HEK293 (cell line): Measurements from ENCODE around the gene C12orf57.

Experiments
- CTCF ChIA-PET: fragments of 350-600 bp; formaldehyde crosslinking; extraction: SDS; loops from one replicate; lab custom pipeline; 2021; ENCODE audit warnings: antibody characterized with exemption; lab: Yijun Ruan, JAX
- POLR2A ChIA-PET: fragments of 300-600 bp; formaldehyde crosslinking; extraction: SDS; loops from one replicate; lab custom pipeline; 2020; ENCODE audit warnings: antibody characterized with exemption, inconsistent platforms; lab: Yijun Ruan, JAX
- H3K27ac ChIP-seq: fragments of 200-500 bp; sonication (Bioruptor generic); 2 replicates; pipeline ENCODE4 v1.5.1; 2014; ENCODE audit warnings: low read depth, low read length, control low read depth, inconsistent platforms; ENCODE audit errors: extremely low read depth
- H3K36me3 ChIP-seq, 2 experiments: fragments of 200-500 bp in 1 of 2; sonication (Bioruptor generic) in 1 of 2; 1 replicate in 1 of 2; 2 replicates in 1 of 2; pipeline ENCODE4 v1.5.1; 2014 to 2017; ENCODE audit warnings: inconsistent platforms in 2 of 2, low read length in 2 of 2; ENCODE audit not compliant: control insufficient read depth in 2 of 2, insufficient read depth in 1 of 2
- H3K4me1 ChIP-seq: fragments of 200-500 bp; sonication (Bioruptor generic); 2 replicates; pipeline ENCODE4 v1.5.1; 2014; ENCODE audit warnings: mild to moderate bottlenecking, low read length, inconsistent platforms; ENCODE audit not compliant: control insufficient read depth, insufficient read depth
- H3K4me3 ChIP-seq: 2 replicates; pipeline ENCODE4 v1.5.1; 2011; ENCODE audit warnings: low read depth, mild to moderate bottlenecking, control low read depth, low read length, moderate library complexity
- H3K9me3 ChIP-seq: fragments of 200-500 bp; sonication (Bioruptor generic); 2 replicates; pipeline ENCODE4 v1.5.1; 2014; ENCODE audit warnings: low read depth, low read length, inconsistent platforms; ENCODE audit not compliant: control insufficient read depth, insufficient read depth
- FEZF1 ChIP-seq: fragments of 450-650 bp; formaldehyde crosslinking; IDR thresholded peaks from 2 replicates; pipeline ENCODE4 v1.5.1; 2016; ENCODE audit warnings: missing biosample characterization, missing genetic modification characterization
- GLI4 ChIP-seq: fragments of 450-650 bp; formaldehyde crosslinking; IDR thresholded peaks from 2 replicates; pipeline ENCODE4 v1.5.1; 2016; ENCODE audit warnings: missing biosample characterization, missing genetic modification characterization
- KLF16 ChIP-seq: fragments of 450-650 bp; formaldehyde crosslinking; IDR thresholded peaks from 2 replicates; pipeline ENCODE4 v1.5.1; 2017; ENCODE audit warnings: missing biosample characterization, missing genetic modification characterization
- KLF17 ChIP-seq: fragments of 450-650 bp; formaldehyde crosslinking; IDR thresholded peaks from 2 replicates; pipeline ENCODE4 v1.5.1; 2016; ENCODE audit warnings: missing biosample characterization, missing genetic modification characterization
- PRDM1 ChIP-seq: fragments of 450-650 bp; formaldehyde crosslinking; IDR thresholded peaks from 2 replicates; pipeline ENCODE4; 2016; ENCODE audit warnings: missing biosample characterization, missing genetic modification characterization
- SP2 ChIP-seq: fragments of 450-650 bp; formaldehyde crosslinking; IDR thresholded peaks from 2 replicates; pipeline ENCODE4 v1.5.1; 2016; ENCODE audit warnings: missing biosample characterization, missing genetic modification characterization
- SP3 ChIP-seq: fragments of 450-650 bp; formaldehyde crosslinking; IDR thresholded peaks from 2 replicates; pipeline ENCODE4 v1.5.1; 2016; ENCODE audit warnings: missing biosample characterization, missing genetic modification characterization
- SP7 ChIP-seq: fragments of 450-650 bp; formaldehyde crosslinking; IDR thresholded peaks from 2 replicates; pipeline ENCODE4 v1.5.1; 2016; ENCODE audit warnings: missing biosample characterization, missing genetic modification characterization
- WT1 ChIP-seq: fragments of 450-650 bp; formaldehyde crosslinking; IDR thresholded peaks from 2 replicates; pipeline ENCODE4 v1.5.1; 2016; ENCODE audit warnings: missing biosample characterization, missing genetic modification characterization
- YY1 ChIP-seq: fragments of 450-650 bp; formaldehyde crosslinking; IDR thresholded peaks from 2 replicates; pipeline ENCODE4 v1.5.1; 2018; ENCODE audit warnings: missing biosample characterization, missing genetic modification characterization
- ZBTB26 ChIP-seq: fragments of 450-650 bp; formaldehyde crosslinking; optimal IDR thresholded peaks from 2 replicates; pipeline ENCODE3; 2016; ENCODE audit warnings: missing biosample characterization, mild to moderate bottlenecking, missing genetic modification characterization
- ZEB2 ChIP-seq: fragments of 450-650 bp; formaldehyde crosslinking; IDR thresholded peaks from 2 replicates; pipeline ENCODE4 v1.5.1; 2016; ENCODE audit warnings: missing biosample characterization, missing genetic modification characterization
- ZIC2 ChIP-seq: fragments of 450-650 bp; formaldehyde crosslinking; IDR thresholded peaks from 2 replicates; pipeline ENCODE4 v1.5.1; 2016; ENCODE audit warnings: missing biosample characterization, missing genetic modification characterization
- ZNF10 ChIP-seq: fragments of 450-650 bp; formaldehyde crosslinking; IDR thresholded peaks from 2 replicates; pipeline ENCODE4 v1.5.1; 2017; ENCODE audit warnings: missing biosample characterization, missing genetic modification characterization
- ZNF140 ChIP-seq: fragments of 450-650 bp; formaldehyde crosslinking; IDR thresholded peaks from 2 replicates; pipeline ENCODE4 v1.5.1; 2016; ENCODE audit warnings: missing biosample characterization, missing genetic modification characterization
- ZNF169 ChIP-seq: fragments of 450-650 bp; formaldehyde crosslinking; IDR thresholded peaks from 2 replicates; pipeline ENCODE4 v1.5.1; 2016; ENCODE audit warnings: missing biosample characterization, missing genetic modification characterization
- ZNF174 ChIP-seq: fragments of 450-650 bp; formaldehyde crosslinking; IDR thresholded peaks from 2 replicates; pipeline ENCODE4 v1.5.0; 2017; ENCODE audit warnings: missing biosample characterization, mild to moderate bottlenecking, missing genetic modification characterization
- ZNF391 ChIP-seq: fragments of 450-650 bp; formaldehyde crosslinking; IDR thresholded peaks from 2 replicates; pipeline ENCODE4 v1.5.1; 2016; ENCODE audit warnings: low read depth, missing biosample characterization, missing genetic modification characterization, borderline replicate concordance
- ZNF394 ChIP-seq: fragments of 450-650 bp; formaldehyde crosslinking; IDR thresholded peaks from 2 replicates; pipeline ENCODE4 v1.5.1; 2016; ENCODE audit warnings: missing biosample characterization, missing genetic modification characterization, mild to moderate bottlenecking, moderate library complexity, borderline replicate concordance
- ZNF416 ChIP-seq: fragments of 450-650 bp; formaldehyde crosslinking; IDR thresholded peaks from 2 replicates; pipeline ENCODE4 v1.5.1; 2016; ENCODE audit warnings: missing biosample characterization, missing genetic modification characterization
- ZNF561 ChIP-seq: fragments of 450-650 bp; IDR thresholded peaks from 2 replicates; pipeline ENCODE4 v1.5.1; 2018; ENCODE audit warnings: missing biosample characterization, missing genetic modification characterization, borderline replicate concordance
- ZNF596 ChIP-seq: fragments of 450-650 bp; IDR thresholded peaks from 2 replicates; pipeline ENCODE4 v1.5.0; 2018; ENCODE audit warnings: missing biosample characterization, mild to moderate bottlenecking, missing genetic modification characterization, moderate library complexity
- ZNF600 ChIP-seq: fragments of 450-650 bp; formaldehyde crosslinking; IDR thresholded peaks from 2 replicates; pipeline ENCODE4 v1.5.1; 2016; ENCODE audit warnings: missing biosample characterization, missing genetic modification characterization
- ZNF610 ChIP-seq: fragments of 450-650 bp; formaldehyde crosslinking; IDR thresholded peaks from 2 replicates; pipeline ENCODE4 v1.5.1; 2016; ENCODE audit warnings: missing biosample characterization, missing genetic modification characterization, borderline replicate concordance
- ZNF621 ChIP-seq: fragments of 450-650 bp; formaldehyde crosslinking; IDR thresholded peaks from 2 replicates; pipeline ENCODE4 v1.5.1; 2017; ENCODE audit warnings: missing biosample characterization, missing genetic modification characterization
- ZNF629 ChIP-seq: fragments of 450-650 bp; formaldehyde crosslinking; IDR thresholded peaks from 2 replicates; pipeline ENCODE4 v1.5.1; 2017; ENCODE audit warnings: missing biosample characterization, missing genetic modification characterization
- ZNF660 ChIP-seq: fragments of 450-650 bp; IDR thresholded peaks from 2 replicates; pipeline ENCODE4 v1.5.1; 2018; ENCODE audit warnings: missing biosample characterization, mild to moderate bottlenecking, missing genetic modification characterization
- ZNF701 ChIP-seq: fragments of 450-650 bp; formaldehyde crosslinking; IDR thresholded peaks from 2 replicates; pipeline ENCODE4 v1.5.1; 2016; ENCODE audit warnings: missing biosample characterization, missing genetic modification characterization
- ZNF843 ChIP-seq: fragments of 450-650 bp; formaldehyde crosslinking; IDR thresholded peaks from 2 replicates; pipeline ENCODE4 v1.5.1; 2016; ENCODE audit warnings: missing biosample characterization, missing genetic modification characterization
- ZSCAN30 ChIP-seq: fragments of 450-650 bp; IDR thresholded peaks from 2 replicates; pipeline ENCODE4 v1.5.1; 2018; ENCODE audit warnings: missing biosample characterization, mild to moderate bottlenecking, missing genetic modification characterization, moderate library complexity
- ZXDB ChIP-seq: fragments of 450-650 bp; formaldehyde crosslinking; IDR thresholded peaks from 2 replicates; pipeline ENCODE4 v1.5.1; 2016; ENCODE audit warnings: missing biosample characterization, missing genetic modification characterization
- TF ChIP-seq, protein P1 (sequence below): fragments of 450-650 bp; formaldehyde crosslinking; IDR thresholded peaks from 2 replicates; pipeline ENCODE4 v1.5.1; 2016; ENCODE audit warnings: missing biosample characterization, missing genetic modification characterization
- TF ChIP-seq, protein P2 (sequence below): fragments of 450-650 bp; formaldehyde crosslinking; IDR thresholded peaks from 2 replicates; pipeline ENCODE4 v1.5.1; 2016; ENCODE audit warnings: missing biosample characterization, missing genetic modification characterization

Gene C12orf57

DNA sequence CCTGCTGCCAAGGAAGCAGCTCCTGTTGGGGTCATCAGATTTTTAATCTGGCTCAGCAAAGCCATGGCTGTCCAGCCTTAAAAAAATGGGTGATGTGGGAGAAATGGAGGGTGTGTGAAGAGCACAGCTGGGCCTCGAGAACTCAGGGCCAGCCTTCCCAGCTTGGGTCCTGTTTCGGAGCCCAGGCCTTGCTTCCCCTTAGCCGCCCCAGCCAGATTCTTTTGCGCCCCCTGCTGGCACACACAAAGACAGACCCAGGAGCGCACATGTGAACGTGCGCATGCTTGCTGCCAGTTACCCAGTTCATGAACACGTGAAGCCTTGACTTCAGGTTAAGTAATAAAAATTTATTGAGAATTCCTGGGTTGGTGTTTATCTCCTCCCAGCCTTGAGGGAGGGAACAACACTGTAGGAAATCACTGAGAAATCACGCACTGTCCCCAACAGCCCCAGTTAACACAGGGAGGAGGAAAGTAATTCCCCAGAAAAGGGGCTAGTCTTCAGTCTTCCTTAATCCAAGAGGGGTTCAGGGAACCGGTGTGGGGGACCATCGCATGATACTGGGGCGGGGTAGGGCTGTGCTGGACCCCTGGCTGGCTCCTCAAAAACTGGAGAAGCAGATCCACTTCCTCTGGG lies 21.3 kb downstream of the C12orf57 start (continued):
- TF ChIP-seq ZBTB26: peak; percentile 53
- TF ChIP-seq KLF17 (tag by site-specific recombination): peak; percentile 54; the same call in 1 of the 2 replicates
- TF ChIP-seq SP7 (tag by site-specific recombination): peak; percentile 22
- TF ChIP-seq ZNF391 (tag by site-specific recombination): 0 out of 2 replicates have a peak, but pooled peaks have one; percentile 35
- TF ChIP-seq PRDM1 (tag by site-specific recombination): no peak
- TF ChIP-seq ZNF10 (tag by site-specific recombination): no peak
- TF ChIP-seq ZIC2 (tag by site-specific recombination): peak; percentile 92
- peak; percentile 25; the same call in 1 of the 2 replicates for TF ChIP-seq SP3
- TF ChIP-seq ZNF416 (tag by site-specific recombination): no peak
- peak; percentile 51; the same call in 1 of the 2 replicates for TF ChIP-seq ZXDB
- TF ChIP-seq SP2 (tag by site-specific recombination): peak; percentile 24
- TF ChIP-seq, protein P1, sequence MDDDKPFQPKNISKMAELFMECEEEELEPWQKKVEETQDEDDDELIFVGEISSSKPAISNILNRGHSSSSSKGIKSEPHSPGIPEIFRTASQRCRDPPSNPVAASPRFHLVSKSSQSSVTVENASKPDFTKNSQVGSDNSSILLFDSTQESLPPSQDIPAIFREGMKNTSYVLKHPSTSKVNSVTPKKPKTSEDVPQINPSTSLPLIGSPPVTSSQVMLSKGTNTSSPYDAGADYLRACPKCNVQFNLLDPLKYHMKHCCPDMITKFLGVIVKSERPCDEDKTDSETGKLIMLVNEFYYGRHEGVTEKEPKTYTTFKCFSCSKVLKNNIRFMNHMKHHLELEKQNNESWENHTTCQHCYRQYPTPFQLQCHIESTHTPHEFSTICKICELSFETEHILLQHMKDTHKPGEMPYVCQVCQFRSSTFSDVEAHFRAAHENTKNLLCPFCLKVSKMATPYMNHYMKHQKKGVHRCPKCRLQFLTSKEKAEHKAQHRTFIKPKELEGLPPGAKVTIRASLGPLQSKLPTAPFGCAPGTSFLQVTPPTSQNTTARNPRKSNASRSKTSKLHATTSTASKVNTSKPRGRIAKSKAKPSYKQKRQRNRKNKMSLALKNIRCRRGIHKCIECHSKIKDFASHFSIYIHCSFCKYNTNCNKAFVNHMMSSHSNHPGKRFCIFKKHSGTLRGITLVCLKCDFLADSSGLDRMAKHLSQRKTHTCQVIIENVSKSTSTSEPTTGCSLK (tag by site-specific recombination): no peak
- TF ChIP-seq ZNF660: peak; percentile 87
- TF ChIP-seq GLI4 (tag by site-specific recombination): no peak
- TF ChIP-seq KLF16 (tag by site-specific recombination): 0 out of 2 replicates have a peak, but pooled peaks have one; percentile 30
- no peak; the same call in 1 of the 2 replicates for TF ChIP-seq ZNF843 (tag by site-specific recombination)
- TF ChIP-seq FEZF1 (tag by site-specific recombination): no peak
- no peak for TF ChIP-seq ZNF596
- TF ChIP-seq ZNF600 (tag by site-specific recombination): peak; percentile 34; the same call in 1 of the 2 replicates
- TF ChIP-seq ZNF629: peak; percentile 56; the same call in 1 of the 2 replicates
- TF ChIP-seq ZNF394 (tag by site-specific recombination): 0 out of 2 replicates have a peak, but pooled peaks have one; percentile 18
- no peak for TF ChIP-seq ZNF610
- TF ChIP-seq, all 188 proteins: peak for 44

DNA sequence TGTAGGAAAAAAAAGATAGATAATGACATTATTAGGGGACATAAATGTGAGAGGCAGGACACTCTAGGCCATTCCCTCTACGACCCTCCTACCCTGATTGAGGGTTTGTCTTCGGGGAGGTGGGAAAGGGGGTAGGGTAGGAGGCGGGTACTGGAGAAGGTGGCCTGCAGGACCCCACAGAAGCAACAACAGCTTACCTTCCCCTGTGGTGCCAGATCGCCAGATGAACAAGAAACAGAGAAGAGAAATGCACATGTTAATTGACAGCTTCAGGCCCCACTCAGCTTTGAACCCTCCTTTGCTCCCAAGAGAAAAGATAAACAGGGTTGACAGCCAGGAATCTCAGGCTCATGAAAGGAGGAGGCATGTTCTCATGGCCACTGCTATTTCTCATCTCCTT lies 21.9 kb downstream of the C12orf57 start:
- CTCF ChIA-PET: interaction anchor here (0.6 to 7.7 kb wide), 9 partner anchors 10 to 143 kb away, joined by 3 to 138 read pairs (median 4); partner anchors contain the start of genes C12orf57 and RNU7-1
- H3K27ac ChIP-seq: no peak overlapping the region
- H3K4me1 ChIP-seq: peaks cover 2% of the 10 kb centered on the region; the same call in 1 of the 2 replicates
- POLR2A ChIA-PET: interaction anchor here (0.5 to 4.1 kb wide), 4 partner anchors 21 to 96 kb away, joined by 3 to 67 read pairs (median 11); partner anchors contain the start of genes C12orf57, RNU7-1 and SPSB2
- H3K4me3 ChIP-seq: no peak overlapping the region
- no peaks in the 10 kb centered on the region for H3K9me3 ChIP-seq
- H3K36me3 ChIP-seq: peaks cover 14 to 55% of the 10 kb centered on the region in 2 experiments
- no peak for TF ChIP-seq ZNF561 (tag by site-specific recombination)
- no peak for TF ChIP-seq YY1 (tag by site-specific recombination)
- TF ChIP-seq SP2 (tag by site-specific recombination): peak; percentile 42; the same call in 1 of the 2 replicates
- TF ChIP-seq ZNF169: no peak
- no peak for TF ChIP-seq ZNF621 (tag by site-specific recombination)
- 0 out of 2 replicates have a peak, but pooled peaks have one; percentile 27 for TF ChIP-seq WT1 (tag by site-specific recombination)
- TF ChIP-seq, protein P2, sequence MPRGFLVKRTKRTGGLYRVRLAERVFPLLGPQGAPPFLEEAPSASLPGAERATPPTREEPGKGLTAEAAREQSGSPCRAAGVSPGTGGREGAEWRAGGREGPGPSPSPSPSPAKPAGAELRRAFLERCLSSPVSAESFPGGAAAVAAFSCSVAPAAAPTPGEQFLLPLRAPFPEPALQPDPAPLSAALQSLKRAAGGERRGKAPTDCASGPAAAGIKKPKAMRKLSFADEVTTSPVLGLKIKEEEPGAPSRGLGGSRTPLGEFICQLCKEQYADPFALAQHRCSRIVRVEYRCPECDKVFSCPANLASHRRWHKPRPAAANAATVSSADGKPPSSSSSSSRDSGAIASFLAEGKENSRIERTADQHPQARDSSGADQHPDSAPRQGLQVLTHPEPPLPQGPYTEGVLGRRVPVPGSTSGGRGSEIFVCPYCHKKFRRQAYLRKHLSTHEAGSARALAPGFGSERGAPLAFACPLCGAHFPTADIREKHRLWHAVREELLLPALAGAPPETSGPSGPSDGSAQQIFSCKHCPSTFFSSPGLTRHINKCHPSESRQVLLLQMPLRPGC (tag by site-specific recombination): no peak
- TF ChIP-seq ZSCAN30 (tag by site-specific recombination): 0 out of 2 replicates have a peak, but pooled peaks have one; percentile 12
- no peak for TF ChIP-seq ZEB2 (tag by site-specific recombination)
- no peak for TF ChIP-seq PRDM1 (tag by site-specific recombination)
- TF ChIP-seq ZNF701 (tag by site-specific recombination): no peak
- no peak for TF ChIP-seq ZNF174
- no peak for TF ChIP-seq ZNF140 (tag by site-specific recombination)
